ENCODE data around the gene MAD1L1. TPM values are rescaled to one million over a fixed set of nuclear protein-coding genes. Genes with fewer than 3 reads are reported as not detected.

MAD1L1 gene
- total and polyA plus RNA-seq, 2 of the 8 experiments (the other 6 are each of a cell fraction or from before 2014, with no cell fraction given) = 40.4 to 44.6 TPM

DNA sequence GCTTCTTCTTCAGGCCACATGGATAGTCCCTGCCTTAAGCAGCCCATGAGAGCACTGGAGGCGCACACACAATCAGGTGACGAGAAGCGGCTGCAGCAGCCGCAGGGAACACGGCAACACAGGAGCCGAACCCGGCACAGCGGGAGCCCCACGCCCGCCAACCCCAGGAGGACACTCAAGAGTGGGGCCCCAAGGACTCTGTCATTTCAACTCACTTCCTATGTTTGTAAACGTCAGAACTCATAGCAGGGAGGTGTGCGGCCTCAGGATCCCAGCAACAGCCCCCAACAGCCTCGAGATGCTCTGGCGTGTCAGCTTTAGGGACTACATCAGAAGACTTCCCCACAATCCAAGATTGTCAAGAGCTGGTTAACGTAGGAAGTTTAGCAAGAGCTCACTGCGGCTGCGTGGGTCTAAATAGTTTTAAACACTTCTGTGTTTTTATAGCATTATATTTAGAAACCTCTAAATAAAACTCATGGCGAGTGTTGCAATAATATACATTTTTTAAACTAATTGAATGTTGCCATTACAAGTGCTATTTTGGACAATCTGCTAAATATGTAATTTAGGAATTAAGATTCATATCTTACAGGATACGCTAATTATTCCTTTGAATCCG, 123.4 kb downstream of the MAD1L1 start:
- Histone ChIP-seq H2AK5ac (ENCODE audit: low read depth, low read length) (no peak overlapping the region), H3K4me3 (ENCODE audit: extremely low read depth in 1 of 4, insufficient read depth in 2 of 4, low read depth in 3 of 4, low read length in 4 of 4) (no peak overlapping the region), H3K23ac (ENCODE audit: insufficient read length) (no peak overlapping the region), H4K5ac (ENCODE audit: insufficient read length, low read depth, low read length) (no peak overlapping the region), H4K91ac (replicated peaks; ENCODE audit: insufficient read length, low read length) (no peak overlapping the region), H2BK15ac (ENCODE audit: low read length) (no peak overlapping the region), H3K4ac (replicated peaks; ENCODE audit: insufficient read length, low read depth, low read length) (no peak overlapping the region), H3K23me2 (ENCODE audit: low read depth, low read length) (no peaks in the 10 kb centered on the region), H2BK20ac (ENCODE audit: low read length) (no peak overlapping the region), H3K9me3 (ENCODE audit: insufficient read depth in 2 of 2, low read depth in 1 of 2, low read length in 1 of 2) (no peaks in the 10 kb centered on the region), H3K9ac (replicated peaks in 1 of 4; ENCODE audit: extremely low read depth in 1 of 4, low read depth in 3 of 4, low read length in 3 of 4) (no peak overlapping the region), H2BK120ac (replicated peaks; ENCODE audit: low read depth, low read length) (no peak overlapping the region), H3K4me1 (replicated peaks in 1 of 4; ENCODE audit: control insufficient read depth in 3 of 4, insufficient read depth in 4 of 4, low read length in 3 of 4) (peaks cover 0 to 37% (median 11%) of the 10 kb centered on the region in 4 experiments; a peak in 5 of 7 replicates), H3K79me1 (ENCODE audit: low read depth, low read length) (peaks cover 2% of the 10 kb centered on the region), H3K18ac (ENCODE audit: extremely low read depth, low read length) (peak overlapping the region; percentile 4; the same call in 1 of the 2 replicates), H3K27me3 (replicated peaks in 1 of 4; ENCODE audit: control insufficient read depth in 3 of 4, extremely low read depth in 1 of 4, insufficient read depth in 3 of 4, low read length in 3 of 4) (no peaks in the 10 kb centered on the region), H3K56ac (replicated peaks; ENCODE audit: insufficient read length, low read depth, low read length) (no peak overlapping the region), H2AFZ (ENCODE audit: low read length) (no peak overlapping the region), H3K79me2 (ENCODE audit: control insufficient read depth in 1 of 2, insufficient read depth in 2 of 2, low read length in 2 of 2) (peaks cover 0 to 4% of the 10 kb centered on the region in 2 experiments; a peak in 1 of 4 replicates), H3K36me3 (ENCODE audit: control insufficient read depth in 2 of 4, insufficient read depth in 4 of 4, low read length in 3 of 4) (no peaks in the 10 kb centered on the region), H3K14ac (ENCODE audit: insufficient read length) (no peak overlapping the region), H3K4me2 (ENCODE audit: insufficient read depth in 1 of 2, low read depth in 2 of 2, low read length in 2 of 2) (no peak overlapping the region), H4K20me1 (replicated peaks in 1 of 2; ENCODE audit: control insufficient read depth in 1 of 2, insufficient read depth in 2 of 2, low read length in 2 of 2) (peaks cover 0 to 2% of the 10 kb centered on the region in 2 experiments), H4K8ac (ENCODE audit: extremely low read depth, insufficient read depth, low read length) (no peak overlapping the region; the same call in 1 of the 2 replicates), H3K27ac (ENCODE audit: low read depth, low read length) (no peak overlapping the region), H2BK12ac (ENCODE audit: low read depth, low read length) (no peak overlapping the region), H2BK5ac (ENCODE audit: low read depth, low read length) (no peak overlapping the region)
- CTCF ChIA-PET (ENCODE audit: partially characterized antibody) = interaction anchor here (0.5 to 1.9 kb wide), 5 partner anchors 8 to 499 kb away, joined by 3 to 7 read pairs (median 5); no protein-coding TSS in a partner anchor
- FAIRE-seq (no peak), DNase-seq (ENCODE audit: low read depth in 1 of 2, low spot score in 2 of 2) (no peak)
- no peak for TF ChIP-seq SP4 (IDR thresholded peaks at IDR 0.05; ENCODE audit: low read length)
- WGBS, 2 experiments (ENCODE audit: extremely low coverage in 1 of 2, insufficient coverage in 1 of 2, insufficient read length in 1 of 2, insufficient replicate concordance in 2 of 2, low coverage in 1 of 2, low lambda C conversion rate in 2 of 2, missing lambda C conversion rate in 1 of 2) = 92% methylated on average over 20 of the region's 20 CpGs; no CpG with 5 or more reads in 1 of the 2 experiments
- POLR2A ChIA-PET (ENCODE audit: partially characterized antibody) = interaction anchor here (1.0 kb wide), 1 partner anchor 246 kb away, joined by 4 read pairs; no protein-coding TSS in a partner anchor
